Osteoblast (primary cell): ENCODE results near the gene SERINC3. TPM values are rescaled to one million over a fixed set of nuclear protein-coding genes. Genes with fewer than 3 reads are reported as not detected.

Experiments used
- DNase-seq: peaks from one replicate; pipeline ENCODE4 v3.0.0; 2011; ENCODE audit warnings: low spot score, mixed read lengths; ENCODE audit not compliant: insufficient read length; ENCODE audit errors: missing footprints
- H2AFZ ChIP-seq: 2 replicates; pipeline ENCODE4 v1.6.0; 2011; ENCODE audit warnings: mild to moderate bottlenecking, low read length
- H3K27ac ChIP-seq: 2 replicates; pipeline ENCODE4 v1.5.1; 2011; ENCODE audit warnings: mild to moderate bottlenecking, low read depth, low read length, moderate library complexity
- H3K27me3 ChIP-seq: 2 replicates; pipeline ENCODE4 v1.6.0; 2012; ENCODE audit warnings: mild to moderate bottlenecking, control low read depth, inconsistent platforms, low read length, moderate library complexity; ENCODE audit not compliant: insufficient read depth
- H3K36me3 ChIP-seq: 2 replicates; pipeline ENCODE4 v1.5.1; 2011; ENCODE audit warnings: mild to moderate bottlenecking, low read length, control low read depth, moderate library complexity; ENCODE audit not compliant: insufficient read depth
- H3K4me1 ChIP-seq: 2 replicates; pipeline ENCODE4 v1.5.1; 2011; ENCODE audit warnings: mild to moderate bottlenecking, low read length, control low read depth, moderate library complexity; ENCODE audit not compliant: insufficient read depth
- H3K4me2 ChIP-seq: 2 replicates; pipeline ENCODE4 v1.6.0; 2011; ENCODE audit warnings: mild to moderate bottlenecking, low read length; ENCODE audit not compliant: insufficient read depth
- H3K4me3 ChIP-seq: fragments of 200-600 bp; sonication (generic); 3 replicates; pipeline ENCODE4 v1.5.1; 2012; ENCODE audit warnings: mild to moderate bottlenecking, low read length, inconsistent platforms; ENCODE audit not compliant: insufficient read depth
- H3K79me2 ChIP-seq: 2 replicates; pipeline ENCODE4 v1.6.0; 2012; ENCODE audit warnings: mild to moderate bottlenecking, low read length, control low read depth, inconsistent platforms; ENCODE audit not compliant: insufficient read depth
- H3K9me3 ChIP-seq: 2 replicates; pipeline ENCODE4 v1.5.1; 2011; ENCODE audit warnings: low read depth, low read length, control low read depth
- H4K20me1 ChIP-seq: 2 replicates; pipeline ENCODE4 v1.6.0; 2012; ENCODE audit warnings: mild to moderate bottlenecking, low read length, control low read depth; ENCODE audit not compliant: insufficient read depth
- total RNA-seq: library from RNA; depleted of rRNA; stranded (reverse); fragments of >200 nt; gene quantifications from 2 replicates; pipeline ENCODE4 v1.2.3, GENCODE V29; 2012
- TF ChIP-seq, protein P1 (sequence below): IDR thresholded peaks from 2 replicates; pipeline ENCODE4 v1.5.1; 2011; ENCODE audit warnings: mild to moderate bottlenecking, low read depth, low read length, moderate library complexity; ENCODE audit errors: extremely low read depth

Gene SERINC3
- total RNA-seq, 1 donor, result 167 TPM

DNA sequence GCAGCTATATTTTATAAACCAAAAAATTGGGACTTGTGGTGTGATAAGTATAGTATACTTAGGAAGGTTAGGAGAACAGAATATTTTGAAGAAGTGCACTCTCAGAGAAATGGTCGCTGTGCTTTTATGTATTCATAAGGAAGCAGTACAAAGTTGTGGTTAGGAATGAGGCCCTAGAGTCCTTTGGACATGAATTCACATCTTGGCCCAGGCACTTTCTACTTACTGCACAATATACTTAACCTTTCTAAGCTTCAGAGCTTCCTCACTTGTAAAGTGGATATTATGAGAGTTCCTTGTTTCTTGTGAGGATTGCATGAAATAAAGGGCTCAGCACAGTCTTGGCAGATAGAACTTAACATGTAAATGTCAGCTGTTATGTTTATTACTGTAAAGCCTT is 21.0 kb upstream of the SERINC3 start:
- Histone ChIP-seq H3K4me2 (no peak overlapping the region), H3K27me3 (no peaks in the 10 kb centered on the region), H3K9me3 (no peaks in the 10 kb centered on the region), H3K4me1 (peaks cover 21% of the 10 kb centered on the region), H2AFZ (peak overlapping the region; percentile 12), H3K79me2 (peaks cover 22% of the 10 kb centered on the region), H3K27ac (no peak overlapping the region), H3K36me3 (no peaks in the 10 kb centered on the region), H4K20me1 (no peaks in the 10 kb centered on the region), H3K4me3 (no peak overlapping the region)
- DNase-seq, result no peak
- TF ChIP-seq, protein P1, sequence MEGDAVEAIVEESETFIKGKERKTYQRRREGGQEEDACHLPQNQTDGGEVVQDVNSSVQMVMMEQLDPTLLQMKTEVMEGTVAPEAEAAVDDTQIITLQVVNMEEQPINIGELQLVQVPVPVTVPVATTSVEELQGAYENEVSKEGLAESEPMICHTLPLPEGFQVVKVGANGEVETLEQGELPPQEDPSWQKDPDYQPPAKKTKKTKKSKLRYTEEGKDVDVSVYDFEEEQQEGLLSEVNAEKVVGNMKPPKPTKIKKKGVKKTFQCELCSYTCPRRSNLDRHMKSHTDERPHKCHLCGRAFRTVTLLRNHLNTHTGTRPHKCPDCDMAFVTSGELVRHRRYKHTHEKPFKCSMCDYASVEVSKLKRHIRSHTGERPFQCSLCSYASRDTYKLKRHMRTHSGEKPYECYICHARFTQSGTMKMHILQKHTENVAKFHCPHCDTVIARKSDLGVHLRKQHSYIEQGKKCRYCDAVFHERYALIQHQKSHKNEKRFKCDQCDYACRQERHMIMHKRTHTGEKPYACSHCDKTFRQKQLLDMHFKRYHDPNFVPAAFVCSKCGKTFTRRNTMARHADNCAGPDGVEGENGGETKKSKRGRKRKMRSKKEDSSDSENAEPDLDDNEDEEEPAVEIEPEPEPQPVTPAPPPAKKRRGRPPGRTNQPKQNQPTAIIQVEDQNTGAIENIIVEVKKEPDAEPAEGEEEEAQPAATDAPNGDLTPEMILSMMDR, result no peak

DNA sequence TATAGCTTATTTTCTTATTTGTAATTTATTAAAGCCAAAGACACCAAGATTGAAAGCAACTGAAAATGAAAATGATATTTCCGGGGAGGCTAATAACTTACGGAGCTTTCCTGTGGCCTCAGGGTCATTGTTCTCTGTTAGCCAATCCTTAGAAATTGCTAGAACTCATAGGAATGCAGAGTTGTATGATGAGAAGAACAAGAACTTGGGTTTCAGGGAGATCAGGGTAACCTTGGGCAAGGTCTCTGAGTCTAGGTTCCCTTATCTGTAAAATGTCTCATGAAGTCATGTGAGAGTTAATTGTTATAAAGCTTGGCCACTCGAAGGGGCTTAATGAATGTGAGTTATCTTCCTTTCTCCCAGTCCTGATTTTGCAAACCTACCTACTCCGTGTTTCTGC is 20.1 kb upstream of the SERINC3 start:
- H4K20me1 ChIP-seq, result no peaks in the 10 kb centered on the region
- no peak overlapping the region for H2AFZ ChIP-seq
- TF ChIP-seq, protein P1, result no peak
- no peaks in the 10 kb centered on the region for H3K9me3 ChIP-seq
- no peaks in the 10 kb centered on the region for H3K27me3 ChIP-seq
- H3K27ac ChIP-seq, result no peak overlapping the region
- peak overlapping the region; percentile 18 for H3K4me2 ChIP-seq
- peaks cover 18% of the 10 kb centered on the region for H3K4me1 ChIP-seq
- DNase-seq, result no peak
- no peaks in the 10 kb centered on the region for H3K36me3 ChIP-seq
- peaks cover 17% of the 10 kb centered on the region for H3K79me2 ChIP-seq
- H3K4me3 ChIP-seq, result no peak overlapping the region

DNA sequence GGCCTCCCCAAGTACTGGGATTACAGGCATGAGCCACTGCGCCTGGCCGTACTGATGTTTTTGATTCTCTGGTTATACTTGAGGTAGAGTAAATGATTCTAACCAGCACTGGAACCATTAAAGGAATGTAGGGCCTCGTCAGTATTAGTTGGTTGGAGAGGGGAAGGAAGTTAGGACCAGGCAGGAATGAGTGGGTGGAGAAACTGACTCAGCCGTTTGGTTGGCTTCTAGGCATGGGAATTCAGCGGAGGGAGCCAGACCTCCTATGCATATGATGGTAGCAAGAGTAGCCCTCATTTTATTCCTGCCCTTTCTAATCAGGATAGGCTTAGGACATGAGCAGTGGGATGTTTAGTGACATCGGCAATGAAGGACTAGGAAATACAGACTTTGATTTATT is 19.0 kb upstream of the SERINC3 start:
- TF ChIP-seq, protein P1, result no peak
- Histone ChIP-seq H3K4me3 (no peak overlapping the region), H2AFZ (peak overlapping the region; percentile 1), H3K27me3 (no peaks in the 10 kb centered on the region), H3K9me3 (no peaks in the 10 kb centered on the region), H3K4me1 (peaks cover 18% of the 10 kb centered on the region), H3K36me3 (no peaks in the 10 kb centered on the region), H3K27ac (peak overlapping the region; percentile 53), H4K20me1 (no peaks in the 10 kb centered on the region), H3K4me2 (peak overlapping the region; percentile 52), H3K79me2 (peaks cover 19% of the 10 kb centered on the region)
- peak; percentile 85 for DNase-seq

DNA sequence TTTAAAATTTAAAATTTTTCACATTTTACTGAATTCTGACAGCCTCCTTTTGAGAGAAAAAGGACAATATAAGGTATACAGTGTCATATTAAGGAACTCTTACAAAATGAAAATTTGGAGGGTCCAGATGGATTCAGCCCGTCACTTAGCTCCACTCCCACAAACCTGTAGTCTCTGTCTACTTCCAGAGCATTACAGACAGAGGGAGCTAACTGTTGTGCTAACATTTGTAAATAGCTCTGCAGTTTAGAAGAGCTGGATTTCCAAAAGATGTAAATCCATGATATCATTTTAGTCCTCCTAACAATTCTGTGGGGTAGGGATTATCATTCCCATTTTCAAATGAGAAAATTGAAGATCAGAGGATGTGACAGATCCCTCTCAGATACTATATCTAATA is 16.1 kb upstream of the SERINC3 start:
- Histone ChIP-seq H3K27me3 (no peaks in the 10 kb centered on the region), H3K79me2 (peaks cover 26% of the 10 kb centered on the region), H3K9me3 (no peaks in the 10 kb centered on the region), H4K20me1 (no peaks in the 10 kb centered on the region), H3K27ac (no peak overlapping the region), H2AFZ (no peak overlapping the region), H3K4me2 (no peak overlapping the region), H3K36me3 (no peaks in the 10 kb centered on the region), H3K4me3 (no peak overlapping the region), H3K4me1 (peaks cover 17% of the 10 kb centered on the region)
- DNase-seq, result no peak
- TF ChIP-seq, protein P1, result peak; percentile 28
